Smooth muscle cell (in vitro differentiated cells): ENCODE results near the gene CDR2L. TPM values are rescaled to one million over a fixed set of nuclear protein-coding genes. Genes with fewer than 3 reads are reported as not detected.

Experiments used
- DNase-seq: peaks from one replicate; lab custom pipeline; 2025; ENCODE audit not compliant: unreplicated experiment; lab: John Stamatoyannopoulos, UW
- H2AFZ ChIP-seq: fragments of 200-600 bp; sonication (generic); 2 replicates; pipeline ENCODE4 v1.6.0; 2016; ENCODE audit warnings: antibody characterized with exemption, low read depth, mild to moderate bottlenecking
- H3F3A ChIP-seq: fragments of 200-600 bp; sonication (generic); 2 replicates; pipeline ENCODE4 v1.6.0; 2017; ENCODE audit warnings: antibody characterized with exemption, low read depth
- H3K27ac ChIP-seq: fragments of 200-600 bp; sonication (generic); 2 replicates; pipeline ENCODE4 v1.5.1; 2016; ENCODE audit warnings: low read depth, mild to moderate bottlenecking
- H3K27me3 ChIP-seq: fragments of 200-600 bp; sonication (generic); 2 replicates; pipeline ENCODE4 v1.6.1; 2016; ENCODE audit warnings: low read depth, mild to moderate bottlenecking
- H3K36me3 ChIP-seq: fragments of 200-600 bp; sonication (generic); 2 replicates; pipeline ENCODE4 v1.5.1; 2016; ENCODE audit warnings: low read depth
- H3K4me1 ChIP-seq: fragments of 200-600 bp; sonication (generic); 2 replicates; pipeline ENCODE4 v1.5.1; 2016; ENCODE audit warnings: low read depth
- H3K4me2 ChIP-seq: fragments of 200-600 bp; sonication (generic); 2 replicates; pipeline ENCODE4 v1.6.0; 2016; ENCODE audit warnings: mild to moderate bottlenecking
- H3K4me3 ChIP-seq: fragments of 200-600 bp; sonication (generic); 2 replicates; pipeline ENCODE4 v1.5.1; 2016; ENCODE audit warnings: mild to moderate bottlenecking
- H3K79me2 ChIP-seq: fragments of 200-600 bp; sonication (generic); 2 replicates; pipeline ENCODE4 v1.6.0; 2016; ENCODE audit warnings: low read depth, mild to moderate bottlenecking
- H3K9ac ChIP-seq: fragments of 200-600 bp; sonication (generic); 2 replicates; pipeline ENCODE4 v1.6.0; 2016; ENCODE audit warnings: low read depth
- H3K9me3 ChIP-seq: fragments of 200-600 bp; sonication (generic); replicated peaks from 2 replicates; pipeline ENCODE4 v1.5.1; 2016; ENCODE audit warnings: low read depth
- H4K20me1 ChIP-seq: fragments of 200-600 bp; sonication (generic); 2 replicates; pipeline ENCODE4 v1.6.0; 2016; ENCODE audit warnings: low read depth
- CTCF ChIP-seq: fragments of 200-600 bp; sonication (generic); IDR thresholded peaks from 2 replicates; pipeline ENCODE4 v1.5.1; 2017; ENCODE audit warnings: borderline replicate concordance, mild to moderate bottlenecking, antibody characterized with exemption; ENCODE audit not compliant: insufficient read depth, poor library complexity, severe bottlenecking
- WGBS: methylation state at CpG from one replicate; pipeline ENCODE4 v1.1.7; 2016; ENCODE audit warnings: low lambda C conversion rate; 5-methylcytosine and 5-hydroxymethylcytosine counted together
- polyA plus RNA-seq: library from polyadenylated mRNA; unstranded; fragments of >200 nt; fragmentation: Nextera tagmentation; extraction: Ambion mirVana; gene quantifications from 2 replicates; pipeline ENCODE4 v1.2.1, GENCODE V29; 2016
- total RNA-seq: library from RNA; depleted of rRNA; stranded (reverse); fragments of >200 nt; gene quantifications from 2 replicates; pipeline ENCODE4 v1.2.3, GENCODE V29; 2014

Gene CDR2L
- total RNA-seq (35.9 and 40.7 TPM in 2 replicates), polyA plus RNA-seq (37.8 and 39.9 TPM in 2 replicates)

- Histone ChIP-seq H3K9ac (peak within 1 kb of the TSS; percentile 95), H3K4me2 (peak within 1 kb of the TSS; percentile 94), H4K20me1 (peaks cover 17% of the 10 kb centered on the region), H3K9me3 (no peaks in the 10 kb centered on the region), H3K79me2 (peaks cover 36% of the 10 kb centered on the region), H3K36me3 (no peaks in the 10 kb centered on the region), H3K4me1 (peaks cover 12% of the 10 kb centered on the region), H3K27ac (peak within 1 kb of the TSS; percentile 98), H3K4me3 (peak within 1 kb of the TSS; percentile 93), H3F3A (peaks cover 15% of the 10 kb centered on the region), H3K27me3 (no peaks in the 10 kb centered on the region), H2AFZ (no peak within 1 kb of the TSS)
- DNase-seq: peak; percentile 77
- under 1% methylated on average over 32 of the region's 51 CpGs for WGBS
- TF ChIP-seq CTCF: no peak
Observed at GRCh38 chr17:74987418-74987908, at the start of gene CDR2L. CDR2L (plus strand) TSS chr17:74987632; CDS start chr17:74988044, 412 bp downstream.

- TF ChIP-seq CTCF: no peak
- H2AFZ ChIP-seq: no peak overlapping the region
- H3K9me3 ChIP-seq: no peaks in the 10 kb centered on the region
- no peaks in the 10 kb centered on the region for H3K79me2 ChIP-seq
- H3K27ac ChIP-seq: no peak overlapping the region
- no peak for DNase-seq
- no peak overlapping the region for H3K4me3 ChIP-seq
- H3K27me3 ChIP-seq: peaks cover 89% of the 10 kb centered on the region
- no peaks in the 10 kb centered on the region for H4K20me1 ChIP-seq
- H3F3A ChIP-seq: no peaks in the 10 kb centered on the region
- H3K4me1 ChIP-seq: no peaks in the 10 kb centered on the region
- WGBS: 64% methylated on average over 8 of the region's 8 CpGs
- H3K9ac ChIP-seq: no peak overlapping the region
- no peaks in the 10 kb centered on the region for H3K36me3 ChIP-seq
- H3K4me2 ChIP-seq: no peak overlapping the region
Observed at GRCh38 chr17:74938194-74938950, 49.1 kb upstream of the CDR2L start.

GRCh38 chr17:74939534-74939933, 47.9 kb upstream of the CDR2L start:
- H3K4me3 ChIP-seq: no peak overlapping the region
- H4K20me1 ChIP-seq: no peaks in the 10 kb centered on the region
- H3K9ac ChIP-seq: no peak overlapping the region
- H3K4me1 ChIP-seq: no peaks in the 10 kb centered on the region
- H3K27ac ChIP-seq: no peak overlapping the region
- H3F3A ChIP-seq: no peaks in the 10 kb centered on the region
- no peaks in the 10 kb centered on the region for H3K79me2 ChIP-seq
- no peaks in the 10 kb centered on the region for H3K36me3 ChIP-seq
- no peaks in the 10 kb centered on the region for H3K9me3 ChIP-seq
- H3K27me3 ChIP-seq: peaks cover 78% of the 10 kb centered on the region
- no peak for DNase-seq
- no peak overlapping the region for H2AFZ ChIP-seq
- WGBS: 58% methylated on average over 8 of the region's 8 CpGs
- TF ChIP-seq CTCF: no peak
- H3K4me2 ChIP-seq: no peak overlapping the region
